ENCODE data around the gene BAG5.
"Not testable (repeated sequence)": the region's sequence is repeated elsewhere in the genome, so short reads cannot be mapped to it uniquely, and the experiment has no call there.

The BAG5 gene

DNA sequence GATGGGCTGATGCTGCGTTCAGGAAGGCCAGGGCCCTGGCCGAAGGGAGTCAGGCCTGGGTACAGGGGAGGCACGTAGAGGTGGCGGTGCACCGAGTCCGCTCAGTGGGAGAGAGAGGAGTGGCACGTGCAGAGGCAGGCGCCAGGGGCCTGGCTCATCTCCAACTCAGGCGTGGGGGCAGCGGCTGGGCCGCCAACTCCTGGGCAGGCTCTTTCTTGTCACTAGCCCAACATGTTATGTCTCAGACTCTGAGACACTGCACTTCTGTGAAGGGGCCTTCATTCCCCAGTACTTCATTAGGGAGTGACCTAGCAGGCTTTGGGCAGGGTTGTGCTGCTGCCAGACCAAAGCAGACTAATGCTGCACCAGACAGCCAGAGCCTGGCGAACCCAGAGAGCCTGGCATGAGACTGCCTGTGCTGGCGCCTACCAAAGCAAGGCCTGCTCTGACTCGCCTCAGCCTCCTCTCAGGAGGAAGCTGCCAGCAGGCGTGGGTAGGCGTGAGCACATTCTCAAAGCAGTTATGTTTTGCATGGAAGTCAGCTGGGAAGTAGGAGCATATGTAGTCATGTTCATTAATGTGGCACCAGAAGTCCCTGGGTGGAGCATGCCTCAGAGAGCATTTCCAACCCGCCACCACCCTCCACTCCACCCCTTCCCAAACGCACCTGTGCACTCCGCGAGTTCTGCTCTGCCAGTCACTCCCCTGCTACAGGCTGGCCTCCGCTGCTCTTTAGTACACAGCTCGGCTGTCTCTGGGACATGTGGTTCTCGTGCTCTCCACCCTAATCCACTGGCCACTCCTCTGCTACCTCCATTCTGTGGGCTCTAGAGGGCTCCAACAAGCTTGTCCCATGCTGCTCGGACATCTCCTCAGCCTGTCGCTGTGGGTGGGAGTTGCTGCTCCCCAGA, 49.5 kb downstream of the BAG5 start:
- DNase-seq, result no peak
- no peaks in the 10 kb centered on the region for H3K27me3 Mint-ChIP-seq
- peaks cover 13 to 35% of the 10 kb centered on the region in 2 donors for H3K36me3 Mint-ChIP-seq
- H3K4me1 Mint-ChIP-seq, result peaks cover 0 to under 1% of the 10 kb centered on the region in 2 donors
- H3K27ac Mint-ChIP-seq, result no peak overlapping the region
- peak in 1 of 2 donors; percentile 29 for ATAC-seq (replicated peaks)
- no peaks in the 10 kb centered on the region for H3K9me3 Mint-ChIP-seq
- H3K4me3 Mint-ChIP-seq, result no peak overlapping the region

DNA sequence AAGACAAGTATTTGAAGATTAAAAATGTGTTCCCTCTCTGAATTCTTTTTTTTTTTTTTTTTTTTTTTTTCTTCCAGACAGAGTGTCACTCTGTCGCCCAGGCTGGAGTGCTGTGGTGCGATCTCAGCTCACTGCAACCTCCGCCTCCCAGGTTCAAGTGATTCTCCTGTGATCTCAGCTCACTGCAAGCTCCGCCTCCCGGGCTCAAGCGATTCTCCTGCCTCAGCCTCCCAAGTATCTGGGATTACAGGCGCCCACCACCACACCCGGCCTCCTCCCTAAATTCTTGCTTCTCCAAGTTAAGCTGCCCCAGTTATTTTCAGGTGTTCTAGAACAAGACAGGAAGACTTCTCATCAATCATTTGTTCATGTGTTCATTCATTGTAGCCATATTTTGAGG, 50.3 kb downstream of the BAG5 start:
- not testable (repeated sequence) for H3K4me3 Mint-ChIP-seq; H3K27ac Mint-ChIP-seq; ATAC-seq (replicated peaks); H3K4me1 Mint-ChIP-seq; H3K27me3 Mint-ChIP-seq; DNase-seq; H3K9me3 Mint-ChIP-seq
- peaks cover 13 to 39% of the 10 kb centered on the region in 2 donors for H3K36me3 Mint-ChIP-seq

DNA sequence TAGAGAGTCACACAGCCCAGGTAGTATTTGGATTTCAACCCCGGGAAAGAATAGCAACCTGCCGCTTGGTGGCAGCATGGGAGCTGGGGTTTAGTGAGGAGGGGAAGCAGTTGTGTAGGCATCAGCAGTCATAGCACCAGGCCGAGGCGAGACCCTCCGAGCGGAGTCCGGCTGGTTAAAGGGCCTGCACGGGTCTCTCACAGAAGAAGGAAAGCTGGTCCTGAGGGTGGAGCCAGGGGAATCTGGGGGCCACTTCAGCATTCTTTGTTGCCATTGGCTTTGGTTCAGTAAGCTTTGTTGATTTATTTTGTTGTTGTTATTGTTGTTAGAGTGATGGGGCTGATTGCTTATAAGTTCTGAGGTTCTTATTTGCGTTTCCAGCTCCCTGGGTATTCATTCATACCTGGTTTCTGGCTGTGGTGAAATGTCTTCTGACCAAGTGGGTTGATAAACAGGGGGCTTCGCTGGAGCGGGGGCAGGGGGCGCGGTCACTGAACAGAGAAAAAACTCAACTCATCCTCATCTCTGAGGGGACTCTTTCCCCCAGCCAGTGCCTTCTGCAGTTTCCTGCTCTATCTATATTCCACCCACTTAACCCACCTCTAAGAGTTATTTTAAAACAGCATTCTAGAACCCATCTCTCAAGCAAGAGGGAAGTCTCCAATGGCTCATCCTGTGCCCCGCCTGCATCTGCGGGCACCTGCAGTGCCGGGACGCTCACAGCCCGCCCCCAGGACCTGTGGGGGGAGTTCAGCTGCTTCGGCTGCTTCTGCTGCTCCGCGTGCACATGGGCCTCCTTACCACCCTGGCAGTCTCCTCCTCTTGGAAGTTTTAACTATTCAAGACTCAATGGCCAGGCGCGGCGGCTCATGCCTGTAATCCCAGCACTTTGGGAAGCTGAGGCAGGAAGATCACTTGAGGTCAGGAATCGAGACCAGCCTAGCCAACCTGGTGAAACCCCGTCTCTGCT, 51.4 kb downstream of the BAG5 start:
- H3K27ac Mint-ChIP-seq, result peak overlapping the region; percentile 38
- H3K4me3 Mint-ChIP-seq, result no peak overlapping the region
- H3K4me1 Mint-ChIP-seq, result peaks cover 0 to 8% of the 10 kb centered on the region in 2 donors
- no peaks in the 10 kb centered on the region for H3K27me3 Mint-ChIP-seq
- H3K9me3 Mint-ChIP-seq, result no peaks in the 10 kb centered on the region
- DNase-seq (no peak), ATAC-seq (replicated peaks) (no peak)
- H3K36me3 Mint-ChIP-seq, result peaks cover 13 to 40% of the 10 kb centered on the region in 2 donors

- no peak overlapping the region for H3K4me3 Mint-ChIP-seq
- ATAC-seq (replicated peaks), result no peak
- peaks cover 3 to 13% of the 10 kb centered on the region in 2 donors for H3K4me1 Mint-ChIP-seq
- H3K9me3 Mint-ChIP-seq, result no peaks in the 10 kb centered on the region
- H3K27ac Mint-ChIP-seq, result peak overlapping the region; percentile 38
- DNase-seq, result no peak
- H3K27me3 Mint-ChIP-seq, result no peaks in the 10 kb centered on the region
- H3K36me3 Mint-ChIP-seq, result peaks cover 21 to 47% of the 10 kb centered on the region in 2 donors
Measured at GRCh38 chr14:103509864-103510723, 52.4 kb downstream of the BAG5 start.

DNA sequence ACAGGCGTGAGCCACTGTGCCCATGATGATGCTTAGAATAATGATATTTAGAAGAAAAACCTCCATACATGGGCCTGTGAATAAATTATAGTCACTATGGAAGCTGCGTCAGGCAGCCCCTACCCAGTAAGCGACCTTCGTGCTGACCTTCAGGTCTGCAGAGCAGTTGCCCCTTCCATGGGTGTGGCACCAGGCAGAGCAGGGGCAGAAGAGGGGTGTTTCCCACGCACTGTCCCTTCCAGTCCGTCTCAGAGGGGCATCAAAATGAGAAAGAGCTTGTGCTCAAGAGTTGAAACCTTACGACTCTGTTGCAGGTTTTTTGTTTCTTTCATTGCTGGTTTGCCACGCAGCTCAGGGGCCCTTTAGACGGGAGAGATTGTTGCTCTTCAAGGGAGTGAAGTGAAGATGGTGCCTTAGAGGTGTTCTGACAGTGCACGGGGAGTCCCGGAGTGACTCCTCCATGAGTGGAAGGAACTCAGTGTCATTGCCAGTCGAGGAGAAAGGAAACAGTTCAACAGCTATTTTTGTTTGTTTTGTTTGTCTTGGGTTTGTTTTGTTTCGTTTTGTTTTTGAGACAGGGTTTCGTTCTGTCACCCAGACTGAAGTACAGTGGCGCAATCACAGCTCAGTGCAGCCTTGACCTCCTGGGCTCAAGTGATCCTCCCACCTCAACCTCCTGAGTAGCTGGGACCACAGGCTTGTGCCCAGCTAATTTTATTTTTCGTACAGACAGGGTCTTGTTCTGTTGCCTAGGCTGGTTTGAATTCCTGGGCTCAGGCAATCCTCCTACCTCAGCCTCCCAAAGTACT, 53.7 kb downstream of the BAG5 start:
- H3K4me3 Mint-ChIP-seq, result no peak overlapping the region
- H3K36me3 Mint-ChIP-seq, result peaks cover 31 to 54% of the 10 kb centered on the region in 2 donors
- ATAC-seq (replicated peaks) (no peak), DNase-seq (no peak)
- no peaks in the 10 kb centered on the region for H3K9me3 Mint-ChIP-seq
- H3K27ac Mint-ChIP-seq, result peak overlapping the region; percentile 68
- H3K27me3 Mint-ChIP-seq, result no peaks in the 10 kb centered on the region
- H3K4me1 Mint-ChIP-seq, result peaks cover 3 to 15% of the 10 kb centered on the region in 2 donors

- Mint-ChIP-seq H3K27ac (no peak overlapping the region), H3K27me3 (no peaks in the 10 kb centered on the region), H3K4me1 (peaks cover 3 to 15% of the 10 kb centered on the region in 2 donors), H3K36me3 (peaks cover 37 to 62% of the 10 kb centered on the region in 2 donors), H3K9me3 (no peaks in the 10 kb centered on the region), H3K4me3 (no peak overlapping the region)
- DNase-seq (no peak), ATAC-seq (replicated peaks) (no peak)
Measured at GRCh38 chr14:103507751-103508150, 54.7 kb downstream of the BAG5 start.

Measured in stimulated activated naive B cell treated with anti-CD40 and anti-IgM and Interleukin-4, amounts not matched to agents 10 μg/mL and 1 μg/mL and 100 μg/mL, for 72 hours (primary cell).